Gastrocnemius medialis (tissue), 4 donors: Measurements from ENCODE around the gene ST14. TPM values are rescaled to one million over a fixed set of nuclear protein-coding genes. Genes with fewer than 3 reads are reported as not detected.

Source experiments
- ATAC-seq, 2 donors: fragments of 150-250 bp; one replicate each; pipeline ENCODE4 v1.9.1; 2016
- DNase-seq, 2 donors: peaks; one replicate each; pipeline ENCODE4 v3.0.0-alpha.2; 2019
- H3K27ac ChIP-seq, 4 donors: fragments of 200-600 bp; sonication (generic); 1 replicate in 1 of 4; 2 replicates in 3 of 4; pipeline ENCODE4 v1.5.1; 2016 to 2018; ENCODE audit warnings: mild to moderate bottlenecking in 2 of 4, moderate library complexity in 1 of 4
- H3K27me3 ChIP-seq, 3 donors: fragments of 200-600 bp; sonication (generic) in 2 of 3; 1 replicate in 1 of 3; 2 replicates in 2 of 3; pipeline versions ENCODE4 v1.5.1 to v1.6.0; 2016 to 2019; ENCODE audit warnings: mild to moderate bottlenecking in 1 of 3, moderate library complexity in 1 of 3
- H3K36me3 ChIP-seq, 2 donors: fragments of 200-600 bp; sonication (generic) in 1 of 2; one replicate each; pipeline ENCODE4 v1.5.1; 2017 to 2018
- H3K4me1 ChIP-seq, 2 donors: fragments of 200-600 bp; sonication (generic) in 1 of 2; one replicate each; pipeline ENCODE4 v1.5.1; 2016 to 2017; ENCODE audit warnings: mild to moderate bottlenecking in 2 of 2
- H3K4me3 ChIP-seq, 4 donors: fragments of 200-600 bp; sonication (generic) in 3 of 4; 1 replicate in 1 of 4; 2 replicates in 3 of 4; pipeline ENCODE4 v1.5.1; 2016 to 2019; ENCODE audit warnings: mild to moderate bottlenecking in 2 of 4
- H3K9me3 ChIP-seq, 3 donors: fragments of 200-600 bp; sonication (generic) in 2 of 3; 1 replicate in 1 of 3; 2 replicates in 2 of 3; pipeline ENCODE4 v1.5.1; 2016 to 2019
- POLR2A ChIP-seq, 2 donors: fragments of 450-650 bp; IDR thresholded peaks; one replicate each; pipeline ENCODE4 v1.6.1; 2017; ENCODE audit warnings: antibody characterized with exemption in 2 of 2, mild to moderate bottlenecking in 2 of 2, moderate library complexity in 2 of 2
- in situ Hi-C, 4 donors: fragments of 200-750 bp; cut with MboI; loops; one replicate each; pipeline versions ENCODE4 v1.15.0 to v1.8.0; 2017; ENCODE audit warnings: low sequenced_read_pairs in 4 of 4
- intact Hi-C: fragments of 100-400 bp; cut with DNase I; formaldehyde crosslinking; loops from one replicate; pipeline ENCODE4 v1.15.1; 2023; ENCODE audit warnings: low total_unique reads
- total RNA-seq, 4 donors: library from RNA; depleted of rRNA; stranded (reverse); fragments of >200 nt; gene quantifications; one replicate each; pipeline versions ENCODE4 v1.1.0 to v1.2.3, GENCODE V29; 2016
- TF ChIP-seq, protein P1 (sequence below), 5 experiments: fragments of 450-650 bp in 3 of 5; fragments of 200-600 bp in 2 of 5; sonication (generic) in 2 of 5; IDR thresholded peaks in 4 of 5; conservative IDR thresholded peaks in 1 of 5; 1 replicate in 4 of 5; 2 replicates in 1 of 5; pipeline ENCODE4 v1.5.1; 2016 to 2019; ENCODE audit warnings: antibody characterized with exemption in 5 of 5, mild to moderate bottlenecking in 3 of 5, moderate library complexity in 3 of 5

Gene ST14
- total RNA-seq, 4 donors from 2014 or later: 0.20 to 2.2 (median 1.3) TPM

GRCh38 chr11:130203766-130204702 is 44.5 kb downstream of the ST14 start:
- H3K27ac ChIP-seq: no peak overlapping the region
- TF ChIP-seq, protein P1, sequence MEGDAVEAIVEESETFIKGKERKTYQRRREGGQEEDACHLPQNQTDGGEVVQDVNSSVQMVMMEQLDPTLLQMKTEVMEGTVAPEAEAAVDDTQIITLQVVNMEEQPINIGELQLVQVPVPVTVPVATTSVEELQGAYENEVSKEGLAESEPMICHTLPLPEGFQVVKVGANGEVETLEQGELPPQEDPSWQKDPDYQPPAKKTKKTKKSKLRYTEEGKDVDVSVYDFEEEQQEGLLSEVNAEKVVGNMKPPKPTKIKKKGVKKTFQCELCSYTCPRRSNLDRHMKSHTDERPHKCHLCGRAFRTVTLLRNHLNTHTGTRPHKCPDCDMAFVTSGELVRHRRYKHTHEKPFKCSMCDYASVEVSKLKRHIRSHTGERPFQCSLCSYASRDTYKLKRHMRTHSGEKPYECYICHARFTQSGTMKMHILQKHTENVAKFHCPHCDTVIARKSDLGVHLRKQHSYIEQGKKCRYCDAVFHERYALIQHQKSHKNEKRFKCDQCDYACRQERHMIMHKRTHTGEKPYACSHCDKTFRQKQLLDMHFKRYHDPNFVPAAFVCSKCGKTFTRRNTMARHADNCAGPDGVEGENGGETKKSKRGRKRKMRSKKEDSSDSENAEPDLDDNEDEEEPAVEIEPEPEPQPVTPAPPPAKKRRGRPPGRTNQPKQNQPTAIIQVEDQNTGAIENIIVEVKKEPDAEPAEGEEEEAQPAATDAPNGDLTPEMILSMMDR (IDR thresholded peaks at IDR 0.05 in 4 of 5, conservative IDR thresholded peaks at IDR 0.05 in 1 of 5): no peak
- TF ChIP-seq POLR2A (IDR thresholded peaks at IDR 0.05): no peak
- H3K9me3 ChIP-seq: no peaks in the 10 kb centered on the region
- H3K4me1 ChIP-seq: no peaks in the 10 kb centered on the region
- H3K27me3 ChIP-seq: no peaks in the 10 kb centered on the region
- no peak overlapping the region for H3K4me3 ChIP-seq
- H3K36me3 ChIP-seq: no peaks in the 10 kb centered on the region
- intact Hi-C loops: no loop called here
- no peak for ATAC-seq
- in situ Hi-C loops: loop anchor here (10.0 to 25.0 kb wide), 4 partner anchors 183 to 683 kb away; partner anchors contain the start of gene ADAMTS8 (in 1 of the 4)
- no peak for DNase-seq

GRCh38 chr11:130204703-130205095 is 45.1 kb downstream of the ST14 start:
- DNase-seq (no peak), ATAC-seq (no peak)
- TF ChIP-seq POLR2A (IDR thresholded peaks at IDR 0.05): no peak
- TF ChIP-seq, protein P1 (IDR thresholded peaks at IDR 0.05 in 4 of 5, conservative IDR thresholded peaks at IDR 0.05 in 1 of 5): no peak
- Histone ChIP-seq H3K36me3 (no peaks in the 10 kb centered on the region), H3K4me3 (no peak overlapping the region), H3K9me3 (no peaks in the 10 kb centered on the region), H3K4me1 (no peaks in the 10 kb centered on the region), H3K27ac (no peak overlapping the region), H3K27me3 (no peaks in the 10 kb centered on the region)
- in situ Hi-C loops: loop anchor here (10.0 to 25.0 kb wide), 4 partner anchors 183 to 683 kb away; partner anchors contain the start of gene ADAMTS8 (in 1 of the 4)
- intact Hi-C loops: no loop called here

- no peak for ATAC-seq
- Histone ChIP-seq H3K9me3 (no peaks in the 10 kb centered on the region), H3K4me1 (no peaks in the 10 kb centered on the region), H3K4me3 (no peak overlapping the region), H3K36me3 (no peaks in the 10 kb centered on the region), H3K27ac (no peak overlapping the region), H3K27me3 (no peaks in the 10 kb centered on the region)
- intact Hi-C loops (no loop called here), in situ Hi-C loops (loop anchor here (10.0 to 25.0 kb wide), 4 partner anchors 181 to 681 kb away; partner anchors contain the start of gene ADAMTS8 (in 1 of the 4))
- TF ChIP-seq POLR2A (IDR thresholded peaks at IDR 0.05): no peak
- TF ChIP-seq, protein P1 (IDR thresholded peaks at IDR 0.05 in 4 of 5, conservative IDR thresholded peaks at IDR 0.05 in 1 of 5): no peak
- no peak for DNase-seq
Observed at GRCh38 chr11:130206141-130206540, 46.6 kb downstream of the ST14 start.

DNA sequence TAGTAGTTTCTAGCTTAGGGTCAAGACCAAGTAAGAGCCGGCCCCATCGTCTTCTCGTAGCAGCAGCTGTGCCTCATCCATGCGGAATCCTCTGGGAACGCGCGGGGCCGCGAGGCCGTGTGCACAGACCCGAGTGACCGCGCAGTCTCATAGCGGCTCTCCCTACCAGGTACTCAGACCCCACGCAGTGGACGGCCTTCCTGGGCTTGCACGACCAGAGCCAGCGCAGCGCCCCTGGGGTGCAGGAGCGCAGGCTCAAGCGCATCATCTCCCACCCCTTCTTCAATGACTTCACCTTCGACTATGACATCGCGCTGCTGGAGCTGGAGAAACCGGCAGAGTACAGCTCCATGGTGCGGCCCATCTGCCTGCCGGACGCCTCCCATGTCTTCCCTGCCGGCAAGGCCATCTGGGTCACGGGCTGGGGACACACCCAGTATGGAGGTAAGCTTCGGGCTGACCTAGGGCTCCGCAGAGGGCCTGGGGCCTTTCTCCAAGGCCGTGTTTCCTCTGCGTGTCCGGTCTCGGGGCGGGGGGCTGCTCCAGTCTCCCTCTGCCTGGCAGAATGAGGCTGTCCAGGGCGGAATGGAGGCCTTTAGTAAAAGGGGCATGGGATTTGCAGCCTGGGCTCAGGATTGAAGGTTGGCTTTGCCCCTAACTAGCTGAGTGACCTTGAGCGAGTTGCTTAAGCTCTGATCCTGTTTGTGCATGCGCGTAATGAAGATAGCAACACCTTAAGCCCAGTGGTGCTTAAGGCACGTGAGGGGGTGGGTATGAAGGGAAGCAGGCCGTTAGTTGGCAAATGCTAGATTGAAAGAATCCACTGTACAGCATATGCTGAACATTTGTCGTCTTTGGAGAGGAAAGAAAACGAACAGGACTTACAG is 48.9 kb downstream of the ST14 start:
- in situ Hi-C loops: loop anchor here (10.0 to 25.0 kb wide), 4 partner anchors 179 to 679 kb away; partner anchors contain the start of gene ADAMTS8 (in 1 of the 4)
- DNase-seq (no peak), ATAC-seq (no peak)
- H3K27me3 ChIP-seq: no peaks in the 10 kb centered on the region
- H3K27ac ChIP-seq: no peak overlapping the region
- H3K4me3 ChIP-seq: no peak overlapping the region
- peaks cover 0 to 7% of the 10 kb centered on the region in 2 donors for H3K4me1 ChIP-seq
- TF ChIP-seq, protein P1 (IDR thresholded peaks at IDR 0.05 in 4 of 5, conservative IDR thresholded peaks at IDR 0.05 in 1 of 5): no peak
- no peak for TF ChIP-seq POLR2A (IDR thresholded peaks at IDR 0.05)
- intact Hi-C loops: no loop called here
- H3K36me3 ChIP-seq: no peaks in the 10 kb centered on the region
- no peaks in the 10 kb centered on the region for H3K9me3 ChIP-seq
